H1 (cell line): Measurements from ENCODE around the gene SCGB3A1.

Source experiments
- CREB1 ChIP-seq: IDR thresholded peaks from 2 replicates; pipeline ENCODE4 v1.6.1; 2012; ENCODE audit warnings: inconsistent platforms
- EP300 ChIP-seq, 2 experiments: IDR thresholded peaks; 1 replicate in 1 of 2; 2 replicates in 1 of 2; pipeline ENCODE4 v1.6.1; 2011 to 2012; ENCODE audit warnings: low read depth in 2 of 2, low read length in 2 of 2, mild to moderate bottlenecking in 2 of 2, borderline replicate concordance in 1 of 2, inconsistent platforms in 1 of 2, moderate library complexity in 1 of 2
- POLR2AphosphoS5 ChIP-seq: IDR thresholded peaks from 2 replicates; pipeline ENCODE4 v1.6.1; 2011; ENCODE audit warnings: low read depth, low read length
- SP1 ChIP-seq: IDR thresholded peaks from 2 replicates; pipeline ENCODE4 v1.6.1; 2011; ENCODE audit warnings: low read depth, low read length
- SP2 ChIP-seq: IDR thresholded peaks from 2 replicates; pipeline ENCODE4 v1.6.1; 2012; ENCODE audit warnings: mild to moderate bottlenecking, low read length, inconsistent platforms
- TF ChIP-seq, protein P1 (sequence below): IDR thresholded peaks from 2 replicates; pipeline ENCODE4 v1.6.1; 2012; ENCODE audit warnings: inconsistent platforms

DNA sequence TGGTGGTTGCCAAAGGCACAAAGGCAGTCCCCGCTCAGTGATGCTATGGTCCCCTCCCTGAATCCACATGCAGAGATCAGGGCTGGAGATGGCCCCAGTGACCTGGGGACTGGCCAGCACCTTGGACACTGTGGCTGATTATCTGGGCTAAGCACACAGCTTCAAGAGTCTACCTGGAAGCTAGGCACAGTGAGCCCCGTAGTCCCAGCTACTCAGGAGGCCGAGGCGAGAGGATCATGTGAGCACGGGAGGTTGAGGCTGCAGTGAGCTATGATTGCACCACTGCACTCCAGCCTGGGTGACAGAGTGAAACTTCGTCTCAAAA lies 8.3 kb upstream of the SCGB3A1 start:
- no peak for TF ChIP-seq CREB1
- no peak for TF ChIP-seq SP2
- TF ChIP-seq EP300 (IDR thresholded peaks at IDR 0.05; ENCODE audit: borderline replicate concordance in 1 of 2, low read depth in 2 of 2, low read length in 2 of 2): no peak
- no peak for TF ChIP-seq SP1
- TF ChIP-seq, protein P1, sequence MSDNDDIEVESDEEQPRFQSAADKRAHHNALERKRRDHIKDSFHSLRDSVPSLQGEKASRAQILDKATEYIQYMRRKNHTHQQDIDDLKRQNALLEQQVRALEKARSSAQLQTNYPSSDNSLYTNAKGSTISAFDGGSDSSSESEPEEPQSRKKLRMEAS: no peak
- TF ChIP-seq POLR2AphosphoS5: no peak
